Measurements from ENCODE around the gene KIR2DL4.
"Not testable (repeated sequence)": the region's sequence is repeated elsewhere in the genome, so short reads cannot be mapped to it uniquely, and the experiment has no call there.

- not testable (repeated sequence) for TF ChIP-seq CTCF (conservative IDR thresholded peaks at IDR 0.05; ENCODE audit: low read length); EZH2phosphoT487 (IDR thresholded peaks at IDR 0.05; ENCODE audit: borderline replicate concordance, low read depth, low read length)
Observed at GRCh38 chr19:54766464-54766863, 36.9 kb upstream of the KIR2DL4 start.

Measured in OCI-LY7 (cell line).